Left renal pelvis (tissue), 4 donors: ENCODE measurements around the gene CDC25A. TPM values are rescaled to one million over a fixed set of nuclear protein-coding genes. Genes with fewer than 3 reads are reported as not detected.
"Not testable (repeated sequence)": the region's sequence is repeated elsewhere in the genome, so short reads cannot be mapped to it uniquely, and the experiment has no call there.

Experiments used
- DNase-seq, 4 donors: peaks; one replicate each; pipeline ENCODE4 v3.0.0-alpha.2; 2013; ENCODE audit warnings: low read depth in 4 of 4, low spot score in 3 of 4
- polyA plus RNA-seq, 4 donors: library from polyadenylated mRNA; unstranded; fragments of 120-200 nt; gene quantifications; one replicate each; pipeline ENCODE4 v1.2.1, GENCODE V29; 2013; ENCODE audit not compliant: insufficient read length in 4 of 4

CDC25A gene
- polyA plus RNA-seq, 4 donors: 8.4 to 11.5 (median 10.8) TPM

- DNase-seq: not testable (repeated sequence)
These were observed 76.0 kb downstream of the CDC25A start for GRCh38 chr3:48112108-48112791.

GRCh38 chr3:48110463-48110862 is 77.8 kb downstream of the CDC25A start:
- no peak for DNase-seq

GRCh38 chr3:48107227-48107626 is 81.0 kb downstream of the CDC25A start:
- no peak for DNase-seq

Other genes starting within 250 kb of the CDC25A start
- 100 to 1,000 TPM; 172 to 203 (median 195) TPM for gene MAP4, start 172.0 kb downstream of the CDC25A start, polyA plus RNA-seq
- gene CAMP, start 35.1 kb upstream of the CDC25A start, polyA plus RNA-seq: 1 to 10 TPM in 2 of 4 donors, under 1 TPM in 2; 0.23 to 1.5 (median 0.82) TPM
- gene ZNF589, start 52.7 kb upstream of the CDC25A start, polyA plus RNA-seq: 10 to 100 TPM in 3 of 4 donors, 1 to 10 TPM in 1; 9.0 to 20.0 (median 16.7) TPM
- 10 to 100 TPM; 23.1 to 37.5 (median 29.1) TPM for gene NME6, start 113.0 kb upstream of the CDC25A start, polyA plus RNA-seq
- gene SPINK8, start 145.2 kb upstream of the CDC25A start, polyA plus RNA-seq: under 1 TPM in 3 of 4 donors, not detected in 1; 0.35 to 0.77 (median 0.52) TPM
- under 1 TPM; 0.08 to 0.84 (median 0.50) TPM for gene FBXW12, start 183.8 kb upstream of the CDC25A start, polyA plus RNA-seq
- 100 to 1,000 TPM in 3 of 4 donors, 10 to 100 TPM in 1; 60.5 to 226 (median 169) TPM for gene PLXNB1, start 241.7 kb upstream of the CDC25A start, polyA plus RNA-seq